GM12874 (cell line): Measurements from ENCODE around the gene ZNF831.

ENCODE experiments used
- TF ChIP-seq, protein P1 (sequence below): IDR thresholded peaks from 2 replicates; pipeline ENCODE4 v1.5.1; 2011; ENCODE audit warnings: low read depth, mild to moderate bottlenecking, control low read depth, low read length, moderate library complexity; ENCODE audit not compliant: insufficient read depth

Gene ZNF831

DNA sequence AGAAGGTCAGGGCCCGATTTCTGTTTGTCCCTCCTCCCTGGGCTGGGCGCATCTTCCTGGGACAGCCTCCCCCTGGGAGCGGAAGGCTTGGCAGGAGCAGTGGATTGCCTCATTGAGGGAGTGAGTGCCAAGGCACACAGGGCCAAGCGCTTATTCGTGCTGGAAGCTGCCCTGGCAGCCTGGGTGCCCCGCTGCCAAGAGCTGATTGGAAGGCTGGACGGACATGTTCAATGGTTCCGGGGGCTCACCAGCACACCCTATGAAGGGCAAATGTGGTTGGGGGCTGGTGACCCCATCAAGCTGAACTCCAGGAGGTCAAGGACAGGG is 10.3 kb upstream of the ZNF831 start:
- TF ChIP-seq, protein P1, sequence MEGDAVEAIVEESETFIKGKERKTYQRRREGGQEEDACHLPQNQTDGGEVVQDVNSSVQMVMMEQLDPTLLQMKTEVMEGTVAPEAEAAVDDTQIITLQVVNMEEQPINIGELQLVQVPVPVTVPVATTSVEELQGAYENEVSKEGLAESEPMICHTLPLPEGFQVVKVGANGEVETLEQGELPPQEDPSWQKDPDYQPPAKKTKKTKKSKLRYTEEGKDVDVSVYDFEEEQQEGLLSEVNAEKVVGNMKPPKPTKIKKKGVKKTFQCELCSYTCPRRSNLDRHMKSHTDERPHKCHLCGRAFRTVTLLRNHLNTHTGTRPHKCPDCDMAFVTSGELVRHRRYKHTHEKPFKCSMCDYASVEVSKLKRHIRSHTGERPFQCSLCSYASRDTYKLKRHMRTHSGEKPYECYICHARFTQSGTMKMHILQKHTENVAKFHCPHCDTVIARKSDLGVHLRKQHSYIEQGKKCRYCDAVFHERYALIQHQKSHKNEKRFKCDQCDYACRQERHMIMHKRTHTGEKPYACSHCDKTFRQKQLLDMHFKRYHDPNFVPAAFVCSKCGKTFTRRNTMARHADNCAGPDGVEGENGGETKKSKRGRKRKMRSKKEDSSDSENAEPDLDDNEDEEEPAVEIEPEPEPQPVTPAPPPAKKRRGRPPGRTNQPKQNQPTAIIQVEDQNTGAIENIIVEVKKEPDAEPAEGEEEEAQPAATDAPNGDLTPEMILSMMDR = no peak

DNA sequence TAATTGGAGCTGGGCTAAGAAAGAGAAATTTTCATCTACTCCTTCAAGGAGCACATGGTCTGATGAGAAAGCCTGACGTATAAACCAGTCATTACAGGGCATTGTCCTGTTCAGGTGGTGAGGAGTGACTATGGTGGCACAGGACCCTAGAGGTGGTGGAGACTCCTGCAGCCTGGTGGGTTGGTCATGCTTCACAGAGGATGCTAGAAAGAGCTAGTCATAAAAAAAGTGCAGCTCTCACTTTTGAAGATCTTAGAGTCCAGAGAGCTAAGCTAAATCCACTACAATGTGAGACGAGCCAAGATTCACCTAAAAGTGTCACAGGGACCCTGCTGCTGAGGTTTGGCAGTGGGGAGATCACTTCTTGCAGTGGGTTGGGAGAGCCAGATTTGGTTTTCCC is 9.8 kb upstream of the ZNF831 start:
- TF ChIP-seq, protein P1 = no peak

DNA sequence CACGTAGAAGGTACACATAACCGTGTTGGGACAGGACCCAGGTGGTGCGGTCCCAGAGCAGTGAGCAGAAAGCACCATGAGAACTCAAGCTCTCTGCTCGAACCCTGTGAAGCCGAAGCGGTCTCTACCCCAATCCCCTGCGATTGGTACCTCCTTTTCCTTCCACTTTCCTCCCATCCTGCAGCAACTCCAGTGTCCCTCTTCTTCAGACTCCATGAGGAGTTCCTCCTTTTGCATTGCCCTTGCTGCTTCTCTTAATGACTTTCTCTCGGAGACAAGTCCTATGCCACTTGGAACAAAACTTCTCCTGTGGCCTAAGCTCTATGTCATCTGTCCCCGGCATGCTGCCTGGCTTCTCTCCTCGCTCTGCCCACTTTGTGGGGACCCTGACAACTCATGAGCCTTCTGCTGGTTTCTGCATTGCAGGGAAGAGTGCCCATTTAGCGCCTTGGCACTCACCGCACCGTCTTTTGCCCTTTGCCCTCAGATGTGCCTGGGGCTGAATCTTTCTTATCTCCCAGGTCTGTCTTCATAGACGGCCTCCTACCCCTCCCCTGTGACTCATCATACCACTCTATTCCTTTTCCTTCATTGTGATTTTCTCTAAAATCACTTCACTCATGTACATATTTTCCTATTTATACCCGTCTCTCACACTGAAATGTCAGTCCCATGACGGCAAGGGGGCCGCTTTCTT is 9.2 kb upstream of the ZNF831 start:
- TF ChIP-seq, protein P1 = no peak

DNA sequence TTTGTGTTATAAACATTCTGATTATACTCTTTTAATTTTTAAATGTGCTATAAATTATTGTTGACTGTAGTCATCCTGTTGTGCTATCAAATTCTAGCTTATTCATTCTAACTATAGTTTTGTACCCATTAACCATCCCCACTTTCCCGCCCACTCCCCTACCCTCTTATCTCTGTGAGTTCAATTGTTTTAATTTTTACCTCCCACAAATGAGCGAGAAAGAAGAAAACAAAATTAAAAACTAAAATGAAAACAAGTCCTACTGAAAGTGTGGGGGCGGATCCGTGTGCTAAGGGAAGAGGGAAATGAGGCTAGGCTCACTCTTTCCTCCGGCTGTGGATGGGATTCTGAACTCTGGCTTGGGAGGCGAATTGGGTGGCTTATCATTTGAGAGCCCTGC is 6.6 kb upstream of the ZNF831 start:
- TF ChIP-seq, protein P1 = no peak

DNA sequence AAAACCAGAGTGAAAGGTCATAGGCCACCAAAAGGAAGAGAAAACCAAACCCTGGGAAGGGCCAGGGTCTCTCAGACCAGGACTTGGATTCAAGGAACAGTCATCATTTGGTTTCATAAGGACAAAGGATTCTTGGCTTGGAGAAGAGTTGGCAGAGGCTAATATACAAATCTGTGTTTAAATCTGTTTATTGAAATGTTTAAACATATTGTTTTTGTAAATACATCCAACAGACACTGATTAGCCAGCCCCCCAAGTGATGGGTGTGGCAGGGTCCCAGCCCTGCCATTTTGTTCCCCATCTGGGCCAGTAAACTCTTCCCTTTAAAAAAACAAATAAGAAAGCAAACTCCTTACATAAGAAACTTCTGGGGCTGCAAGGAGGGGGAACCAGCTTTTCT is 6.1 kb upstream of the ZNF831 start:
- TF ChIP-seq, protein P1 = no peak

DNA sequence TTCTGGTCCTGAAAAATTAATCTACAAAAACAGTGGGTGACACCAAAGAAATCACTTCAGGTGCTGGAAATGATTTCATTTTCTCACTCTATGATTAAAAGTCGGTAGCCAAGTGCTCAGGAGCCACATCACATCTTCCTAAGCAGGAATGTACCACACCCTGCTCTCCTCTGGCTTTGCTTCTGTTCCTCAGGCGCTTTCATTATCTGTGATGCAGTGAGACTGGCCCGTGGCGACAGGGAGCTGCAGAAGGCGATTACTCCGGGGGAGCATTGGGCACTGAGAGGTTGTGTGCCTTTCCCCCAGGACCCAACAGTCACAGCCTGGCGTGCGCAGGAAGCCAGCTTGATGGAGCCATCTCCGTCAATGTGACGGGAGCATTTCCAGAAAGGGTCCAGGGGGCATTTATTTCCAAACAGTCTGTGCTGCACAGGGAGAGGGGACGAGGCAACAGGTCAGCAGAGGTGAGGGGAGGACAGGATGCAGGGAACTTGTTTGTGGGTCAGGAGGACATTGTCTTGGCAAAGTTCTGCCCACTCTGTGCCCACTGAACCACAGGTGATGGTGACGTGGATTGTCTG is 5.6 kb upstream of the ZNF831 start:
- TF ChIP-seq, protein P1 = no peak

DNA sequence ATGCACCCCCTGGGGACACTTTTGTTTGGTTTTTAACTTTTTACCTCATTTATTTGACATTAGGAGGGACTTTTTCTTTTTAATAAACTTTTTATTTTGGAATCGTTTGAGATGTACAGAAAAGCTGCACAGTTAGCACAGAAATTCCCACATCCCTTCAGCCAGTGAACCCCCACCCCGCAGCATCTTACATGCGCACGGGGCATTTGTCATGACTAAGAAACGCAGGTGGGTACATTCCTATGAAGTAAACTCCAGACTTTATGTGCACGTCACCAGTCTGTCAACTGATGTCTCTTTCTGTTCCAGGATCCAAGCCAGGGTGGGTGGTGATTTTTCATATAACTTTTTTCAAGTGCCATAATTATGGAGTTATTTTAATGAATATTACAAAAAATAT is 4.9 kb upstream of the ZNF831 start:
- TF ChIP-seq, protein P1 = no peak

DNA sequence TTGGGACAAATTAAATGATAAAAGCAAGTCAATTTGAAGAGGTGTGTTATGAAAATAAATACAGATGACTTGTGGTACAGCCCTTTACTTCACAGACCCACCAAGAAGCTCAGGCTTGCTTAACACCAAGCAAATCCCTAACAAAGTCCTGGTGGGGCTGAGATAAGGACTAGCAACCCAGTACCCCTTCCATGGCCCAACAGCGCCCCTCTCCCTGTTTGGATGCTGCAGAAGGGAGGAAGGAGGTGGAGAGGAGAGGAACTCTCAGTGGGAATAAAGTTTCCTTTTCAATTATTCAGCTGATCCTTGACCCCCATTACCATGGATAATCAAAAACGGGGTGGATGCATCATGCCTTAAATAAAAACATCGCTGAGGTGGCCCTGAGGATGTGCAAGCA is 4.5 kb upstream of the ZNF831 start:
- TF ChIP-seq, protein P1 = no peak
